DND-41 (cell line): ENCODE data around the gene EVC2.

Experiments used
- EZH2 ChIP-seq: IDR thresholded peaks from 3 replicates; pipeline ENCODE4 v1.6.1; 2012; ENCODE audit warnings: borderline replicate concordance, low read depth, mild to moderate bottlenecking, moderate library complexity, low read length, inconsistent platforms; ENCODE audit not compliant: severe bottlenecking
- TF ChIP-seq, protein P1 (sequence below): IDR thresholded peaks from 2 replicates; pipeline ENCODE4 v1.5.1; 2012; ENCODE audit warnings: borderline replicate concordance, low read length, moderate library complexity, mild to moderate bottlenecking; ENCODE audit not compliant: poor library complexity, severe bottlenecking; ENCODE audit errors: extremely low read depth

DNA sequence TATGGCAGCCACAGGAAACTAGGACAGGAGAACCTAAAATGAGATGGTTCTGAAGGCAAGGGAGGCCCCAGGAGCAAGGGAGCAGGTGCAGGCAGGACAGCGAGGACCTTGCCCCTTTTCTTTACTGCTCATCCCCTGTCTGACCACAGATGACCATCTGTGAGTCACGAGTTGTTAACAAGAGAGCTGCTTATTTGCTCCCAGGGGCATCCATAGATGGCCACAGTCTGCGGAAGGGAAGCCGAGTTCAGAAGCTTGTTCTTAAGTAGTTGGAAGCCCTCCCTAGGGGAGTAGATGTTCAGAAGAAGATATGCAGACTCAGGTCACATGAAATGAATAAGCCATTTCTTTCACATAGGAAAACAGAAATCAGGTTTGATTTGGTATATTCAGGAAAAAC is 69.4 kb downstream of the EVC2 start:
- no peak for TF ChIP-seq EZH2
- TF ChIP-seq, protein P1, sequence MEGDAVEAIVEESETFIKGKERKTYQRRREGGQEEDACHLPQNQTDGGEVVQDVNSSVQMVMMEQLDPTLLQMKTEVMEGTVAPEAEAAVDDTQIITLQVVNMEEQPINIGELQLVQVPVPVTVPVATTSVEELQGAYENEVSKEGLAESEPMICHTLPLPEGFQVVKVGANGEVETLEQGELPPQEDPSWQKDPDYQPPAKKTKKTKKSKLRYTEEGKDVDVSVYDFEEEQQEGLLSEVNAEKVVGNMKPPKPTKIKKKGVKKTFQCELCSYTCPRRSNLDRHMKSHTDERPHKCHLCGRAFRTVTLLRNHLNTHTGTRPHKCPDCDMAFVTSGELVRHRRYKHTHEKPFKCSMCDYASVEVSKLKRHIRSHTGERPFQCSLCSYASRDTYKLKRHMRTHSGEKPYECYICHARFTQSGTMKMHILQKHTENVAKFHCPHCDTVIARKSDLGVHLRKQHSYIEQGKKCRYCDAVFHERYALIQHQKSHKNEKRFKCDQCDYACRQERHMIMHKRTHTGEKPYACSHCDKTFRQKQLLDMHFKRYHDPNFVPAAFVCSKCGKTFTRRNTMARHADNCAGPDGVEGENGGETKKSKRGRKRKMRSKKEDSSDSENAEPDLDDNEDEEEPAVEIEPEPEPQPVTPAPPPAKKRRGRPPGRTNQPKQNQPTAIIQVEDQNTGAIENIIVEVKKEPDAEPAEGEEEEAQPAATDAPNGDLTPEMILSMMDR: no peak
